HL-60/S4 treated with retinoic acid at 250 ng/mL for 4 days and 3 days (cell line): ENCODE data around the gene KNSTRN.

Source experiments
- in situ Hi-C: fragments of 300-500 bp; cut with MboI; formaldehyde crosslinking; loops from 2 replicates; pipeline ENCODE4 v1.7.0; 2022; ENCODE audit warnings: low sequenced_read_pairs

The KNSTRN gene

DNA sequence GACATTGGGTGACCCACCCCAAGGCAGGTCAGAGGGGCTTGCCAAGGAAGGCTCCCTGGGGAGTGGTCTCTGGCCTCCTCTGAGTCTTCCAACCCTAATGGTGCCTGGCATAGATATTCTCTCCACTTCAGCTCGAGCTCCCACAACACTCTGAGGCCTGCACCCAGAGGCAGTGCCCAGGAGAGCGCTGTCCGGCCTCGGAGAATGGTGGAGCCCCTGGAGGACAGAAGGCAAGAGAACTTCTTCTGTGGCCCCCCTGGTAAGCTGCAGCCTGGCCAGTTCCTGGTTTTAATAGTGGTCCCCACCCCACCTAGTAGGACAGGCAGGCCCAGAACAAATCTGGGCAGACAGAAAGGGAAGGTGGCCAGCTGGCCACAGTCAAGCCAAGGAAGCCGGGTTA is 17.5 kb upstream of the KNSTRN start:
- in situ Hi-C loops = no loop called here

- in situ Hi-C loops = no loop called here
Observed at GRCh38 chr15:40365624-40366456, 16.7 kb upstream of the KNSTRN start.

GRCh38 chr15:40366457-40367370 is 15.8 kb upstream of the KNSTRN start:
- in situ Hi-C loops = no loop called here

DNA sequence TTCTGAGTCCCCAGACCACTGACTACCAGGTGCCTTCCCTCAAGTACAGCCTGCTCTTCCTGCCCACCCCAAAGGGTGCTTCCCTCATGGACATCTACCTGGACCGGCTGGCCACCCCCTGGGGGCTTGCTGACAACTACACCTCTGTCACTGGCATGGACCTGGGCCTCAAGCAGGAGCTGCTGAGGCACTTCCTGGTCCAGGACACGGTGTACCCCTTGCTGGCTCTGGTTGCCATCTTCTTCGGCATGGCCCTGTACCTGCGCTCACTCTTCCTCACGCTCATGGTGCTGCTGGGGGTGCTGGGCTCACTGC is 15.2 kb upstream of the KNSTRN start:
- in situ Hi-C loops = no loop called here

GRCh38 chr15:40367686-40368611 is 14.6 kb upstream of the KNSTRN start:
- in situ Hi-C loops = no loop called here

- in situ Hi-C loops = no loop called here
Observed at GRCh38 chr15:40368719-40369473, 13.6 kb upstream of the KNSTRN start.

DNA sequence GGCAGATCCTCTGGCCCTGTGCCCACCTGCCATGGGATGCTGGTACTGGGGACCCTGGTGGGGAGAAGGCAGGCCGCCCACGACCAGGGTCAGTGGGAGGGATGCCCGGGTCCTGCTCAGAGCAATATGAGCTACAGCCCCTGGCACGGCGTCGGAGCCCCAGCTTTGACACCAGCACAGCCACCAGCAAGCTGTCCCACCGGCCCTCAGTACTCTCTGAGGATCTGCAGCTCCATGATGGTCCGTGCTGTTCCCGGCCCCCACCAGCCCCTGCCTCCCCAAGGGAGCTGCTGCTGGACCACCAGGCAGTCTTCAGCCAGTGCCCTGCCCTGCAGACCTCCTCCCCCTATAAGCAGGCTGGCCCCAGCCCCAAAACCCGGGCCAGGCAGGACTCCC is 13.0 kb upstream of the KNSTRN start:
- in situ Hi-C loops = no loop called here

GRCh38 chr15:40369971-40370370 is 12.6 kb upstream of the KNSTRN start:
- in situ Hi-C loops = no loop called here

- in situ Hi-C loops = no loop called here
Observed at GRCh38 chr15:40372981-40373380, 9.5 kb upstream of the KNSTRN start.

DNA sequence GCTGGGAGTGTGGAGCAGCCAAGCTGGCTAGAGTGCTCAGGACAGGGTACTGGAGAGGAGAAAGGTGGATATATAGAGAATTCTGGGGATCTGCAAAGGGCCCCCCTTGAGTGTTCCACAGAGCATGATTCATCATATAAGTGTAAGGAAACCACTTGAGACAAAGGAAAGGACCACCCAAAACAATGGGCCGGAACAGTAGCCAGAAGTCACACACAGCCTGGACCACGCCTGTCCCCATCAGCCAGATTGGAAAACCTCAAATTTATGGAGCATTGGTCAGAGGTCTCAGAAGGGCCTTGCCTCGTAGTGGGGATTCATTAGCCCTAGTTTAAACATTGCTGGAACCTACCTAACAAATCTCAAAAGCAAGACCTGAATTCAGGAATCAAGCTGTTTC is 4.9 kb upstream of the KNSTRN start:
- in situ Hi-C loops = no loop called here

DNA sequence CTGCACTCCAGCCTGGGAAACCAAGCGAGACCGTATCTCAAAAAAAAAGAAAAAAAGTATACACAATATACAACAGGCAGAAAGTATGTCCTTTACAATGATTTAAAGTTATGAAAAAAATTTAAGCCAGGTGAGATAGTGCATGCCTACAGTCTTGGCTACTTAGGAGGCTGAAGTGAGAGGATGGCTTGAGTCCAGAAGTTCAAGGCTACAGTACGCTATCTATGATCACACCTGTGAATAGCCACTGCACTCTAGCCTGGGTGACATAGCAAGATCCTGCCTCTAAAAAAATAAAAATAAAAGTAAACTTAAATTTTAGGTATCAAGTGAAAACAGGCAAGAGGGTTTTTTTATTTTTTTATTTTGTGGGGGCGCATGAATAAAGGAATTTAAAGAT is 3.1 kb upstream of the KNSTRN start:
- in situ Hi-C loops = no loop called here

- in situ Hi-C loops = no loop called here
Observed at GRCh38 chr15:40379853-40380252, 2.7 kb upstream of the KNSTRN start.

GRCh38 chr15:40380636-40381035 is 1.9 kb upstream of the KNSTRN start:
- in situ Hi-C loops = no loop called here

- in situ Hi-C loops = no loop called here
Observed at GRCh38 chr15:40381818-40382529, 547 bp upstream of the KNSTRN start.

- in situ Hi-C loops = no loop called here
Observed at GRCh38 chr15:40386480-40386879, 4.0 kb downstream of the KNSTRN start.

DNA sequence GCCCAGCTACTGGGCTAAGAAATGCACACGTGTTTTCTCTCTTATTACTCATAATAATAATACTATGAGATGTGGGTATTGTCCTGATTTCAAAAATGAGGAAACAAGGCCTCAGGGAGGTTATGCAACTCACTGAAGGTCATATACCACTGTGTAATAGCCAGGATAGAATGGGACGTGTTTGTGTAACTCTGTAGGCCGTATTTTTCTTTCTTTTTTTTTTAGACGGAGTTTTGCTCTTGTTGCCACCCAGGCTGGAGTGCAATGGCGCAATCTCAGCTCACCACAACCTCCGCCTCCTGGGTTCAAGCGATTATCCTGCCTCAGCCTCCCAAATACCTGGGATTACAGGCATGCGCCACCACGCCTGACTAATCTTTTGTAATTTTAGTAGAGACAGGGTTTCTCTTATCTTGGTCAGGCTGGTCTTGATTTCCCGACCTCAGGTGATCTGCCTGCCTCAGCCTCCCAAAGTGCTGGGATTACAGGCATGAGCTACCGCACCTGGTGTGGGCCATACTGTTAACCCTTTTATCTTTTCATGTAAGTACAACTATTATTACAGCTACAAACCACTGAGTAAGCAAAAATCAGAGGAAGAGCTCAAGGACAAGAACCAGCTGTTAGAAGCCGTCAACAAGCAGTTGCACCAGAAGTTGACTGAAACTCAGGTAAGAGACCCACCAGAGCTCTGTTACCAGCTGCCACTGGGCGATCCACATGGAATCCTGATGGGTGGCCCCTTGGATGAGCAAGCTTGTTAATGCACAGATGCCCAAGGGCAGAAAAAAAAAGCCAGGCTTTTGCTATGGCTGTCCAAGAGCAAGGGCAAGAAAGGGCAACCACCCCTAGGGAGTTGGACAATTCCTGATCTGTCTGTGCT is 6.7 kb downstream of the KNSTRN start:
- in situ Hi-C loops = no loop called here

GRCh38 chr15:40389824-40390595 is 7.5 kb downstream of the KNSTRN start:
- in situ Hi-C loops = no loop called here
